ENCODE results near the gene HNF4A.

The HNF4A gene

DNA sequence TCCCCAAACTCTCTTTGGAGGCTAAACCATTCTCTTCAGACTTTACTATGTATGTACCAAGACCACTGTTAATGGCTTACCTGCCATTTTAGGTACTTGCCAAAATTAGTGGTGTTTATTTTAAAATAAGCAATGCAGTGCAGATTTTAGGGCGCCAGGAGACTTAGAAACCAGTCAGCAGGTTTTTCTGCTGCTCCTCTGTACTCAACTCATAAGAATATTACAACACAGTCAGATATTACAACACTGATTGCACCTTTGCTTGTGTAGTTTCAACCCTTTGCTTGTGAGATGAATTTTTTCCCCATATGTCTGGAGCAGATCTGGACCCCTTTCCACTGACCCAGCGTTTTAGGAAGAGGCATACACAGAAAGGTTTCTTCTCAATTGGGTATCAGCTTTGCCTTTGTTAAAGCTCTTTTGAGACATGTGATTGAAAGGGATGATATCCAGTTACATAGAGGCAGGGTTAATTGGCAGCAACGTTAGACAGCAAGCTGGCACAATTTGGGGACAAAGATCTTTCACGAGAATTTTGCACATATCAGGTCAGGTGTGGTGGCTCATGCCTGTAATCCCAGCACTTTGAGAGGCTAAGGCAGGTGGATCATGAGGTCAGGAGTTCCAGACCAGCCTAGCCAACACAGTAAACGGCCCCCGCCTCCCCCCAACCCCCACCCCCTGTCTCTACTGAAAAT is 126.4 kb downstream of the HNF4A start:
- Histone ChIP-seq H3K36me3 (ENCODE audit: insufficient read depth, low read length) (peaks cover 67% of the 10 kb centered on the region), H3K9ac (ENCODE audit: low read length) (no peak overlapping the region)

GRCh38 chr20:44483112-44483511 is 127.6 kb downstream of the HNF4A start:
- H3K36me3 ChIP-seq (ENCODE audit: insufficient read depth, low read length): peaks cover 79% of the 10 kb centered on the region
- H3K9ac ChIP-seq (ENCODE audit: low read length): no peak overlapping the region
- H3K4me1 ChIP-seq (ENCODE audit: insufficient read depth, low read length, severe bottlenecking): peaks cover 22% of the 10 kb centered on the region

More for the DNA sequence above, 126.4 kb downstream of the HNF4A start:
- Histone ChIP-seq H3K27me3 (ENCODE audit: insufficient read depth, low read length) (no peaks in the 10 kb centered on the region), H3K4me2 (ENCODE audit: low read length) (no peak overlapping the region), H4K20me1 (ENCODE audit: insufficient read depth, low read length) (no peaks in the 10 kb centered on the region), H3K9me3 (ENCODE audit: low read length) (no peaks in the 10 kb centered on the region), H3K4me1 (ENCODE audit: insufficient read depth, low read length, severe bottlenecking) (peaks cover 30% of the 10 kb centered on the region), H3K4me3 (ENCODE audit: low read depth, low read length, poor library complexity, severe bottlenecking) (no peak overlapping the region), H3K9me2 (ENCODE audit: low read depth, low read length) (no peaks in the 10 kb centered on the region), H3K27ac (ENCODE audit: low read depth, low read length, poor library complexity, severe bottlenecking) (no peak overlapping the region), H2AFZ (ENCODE audit: low read length) (no peak overlapping the region), H3F3A (ENCODE audit: insufficient read depth, low read length) (no peaks in the 10 kb centered on the region), H3K79me2 (ENCODE audit: insufficient read depth, low read length) (no peaks in the 10 kb centered on the region)
- TF ChIP-seq EZH2 (IDR thresholded peaks at IDR 0.05; ENCODE audit: borderline replicate concordance, low read length): no peak
- TF ChIP-seq, protein P1, sequence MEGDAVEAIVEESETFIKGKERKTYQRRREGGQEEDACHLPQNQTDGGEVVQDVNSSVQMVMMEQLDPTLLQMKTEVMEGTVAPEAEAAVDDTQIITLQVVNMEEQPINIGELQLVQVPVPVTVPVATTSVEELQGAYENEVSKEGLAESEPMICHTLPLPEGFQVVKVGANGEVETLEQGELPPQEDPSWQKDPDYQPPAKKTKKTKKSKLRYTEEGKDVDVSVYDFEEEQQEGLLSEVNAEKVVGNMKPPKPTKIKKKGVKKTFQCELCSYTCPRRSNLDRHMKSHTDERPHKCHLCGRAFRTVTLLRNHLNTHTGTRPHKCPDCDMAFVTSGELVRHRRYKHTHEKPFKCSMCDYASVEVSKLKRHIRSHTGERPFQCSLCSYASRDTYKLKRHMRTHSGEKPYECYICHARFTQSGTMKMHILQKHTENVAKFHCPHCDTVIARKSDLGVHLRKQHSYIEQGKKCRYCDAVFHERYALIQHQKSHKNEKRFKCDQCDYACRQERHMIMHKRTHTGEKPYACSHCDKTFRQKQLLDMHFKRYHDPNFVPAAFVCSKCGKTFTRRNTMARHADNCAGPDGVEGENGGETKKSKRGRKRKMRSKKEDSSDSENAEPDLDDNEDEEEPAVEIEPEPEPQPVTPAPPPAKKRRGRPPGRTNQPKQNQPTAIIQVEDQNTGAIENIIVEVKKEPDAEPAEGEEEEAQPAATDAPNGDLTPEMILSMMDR (IDR thresholded peaks at IDR 0.05; ENCODE audit: low read length): no peak

More at GRCh38 chr20:44483112-44483511, 127.6 kb downstream of the HNF4A start:
- TF ChIP-seq, protein P1 (IDR thresholded peaks at IDR 0.05; ENCODE audit: low read length): no peak
- TF ChIP-seq EZH2 (IDR thresholded peaks at IDR 0.05; ENCODE audit: borderline replicate concordance, low read length): no peak
- H3K9me2 ChIP-seq (ENCODE audit: low read depth, low read length): no peaks in the 10 kb centered on the region
- no peaks in the 10 kb centered on the region for H4K20me1 ChIP-seq (ENCODE audit: insufficient read depth, low read length)
- H3K9me3 ChIP-seq (ENCODE audit: low read length): no peaks in the 10 kb centered on the region
- H3K27ac ChIP-seq (ENCODE audit: low read depth, low read length, poor library complexity, severe bottlenecking): no peak overlapping the region
- no peaks in the 10 kb centered on the region for H3K27me3 ChIP-seq (ENCODE audit: insufficient read depth, low read length)
- no peaks in the 10 kb centered on the region for H3F3A ChIP-seq (ENCODE audit: insufficient read depth, low read length)
- H2AFZ ChIP-seq (ENCODE audit: low read length): no peak overlapping the region
- H3K4me2 ChIP-seq (ENCODE audit: low read length): no peak overlapping the region
- no peaks in the 10 kb centered on the region for H3K79me2 ChIP-seq (ENCODE audit: insufficient read depth, low read length)
- no peak overlapping the region for H3K4me3 ChIP-seq (ENCODE audit: low read depth, low read length, poor library complexity, severe bottlenecking)

Data from OCI-LY1 (cell line).